GM12878 (cell line): Measurements from ENCODE around the gene HS3ST3A1. TPM values are rescaled to one million over a fixed set of nuclear protein-coding genes. Genes with fewer than 3 reads are reported as not detected.

Source experiments
- ATAC-seq: fragments of 200-7000 bp; cut with Tn5 transposase; 3 replicates; pipeline ENCODE4 v1.9.1; 2020; ENCODE audit warnings: mild to moderate bottlenecking, moderate library complexity
- BruUV-seq: library from RNA; stranded (reverse); fragments of 400-500 nt; replicated peaks from 2 replicates; lab custom pipeline; 2021; lab: Mats Ljungman, UMichigan
- CTCF ChIA-PET: fragments of 300-600 bp; sonication (Branson Sonifier 250); formaldehyde crosslinking; extraction: SDS; loops from one replicate; lab custom pipeline; 2021; ENCODE audit warnings: inconsistent platforms; lab: Yijun Ruan, JAX
- POLR2A ChIA-PET: fragments of 350-600 bp; formaldehyde crosslinking; extraction: SDS; loops from one replicate; lab custom pipeline; 2021; ENCODE audit warnings: inconsistent platforms; lab: Charles Lee
- RAD21 ChIA-PET: fragments of 300-600 bp; sonication (Branson Sonifier 250); formaldehyde crosslinking; loops from one replicate; lab custom pipeline; 2023; ENCODE audit warnings: antibody characterized with exemption; ENCODE audit not compliant: unreplicated experiment; lab: Charles Lee
- SMC1A ChIA-PET: fragments of 300-600 bp; sonication (Branson Sonifier 250); formaldehyde crosslinking; loops from one replicate; lab custom pipeline; 2023; ENCODE audit not compliant: unreplicated experiment, uncharacterized antibody; lab: Charles Lee
- DNase-seq: peaks from one replicate; pipeline ENCODE4 v3.0.0-alpha.2; 2011; ENCODE audit warnings: low read depth, low spot score
- FAIRE-seq: peaks from 3 replicates; lab custom pipeline; 2011; peaks lifted over from hg19 to GRCh38; lab: Jason Lieb, UNC
- H2AFZ ChIP-seq: 2 replicates; pipeline ENCODE4 v1.6.0; 2011; ENCODE audit warnings: low read depth, low read length, control low read depth; ENCODE audit not compliant: control insufficient read depth
- H3K27ac ChIP-seq: 2 replicates; pipeline ENCODE4 v1.5.1; 2011; ENCODE audit warnings: control low read depth; ENCODE audit not compliant: control insufficient read depth, insufficient read depth
- H3K27me3 ChIP-seq, 2 experiments: replicated peaks in 1 of 2; 2 replicates each; pipeline versions ENCODE4 v1.6.0 to v1.6.1; 2011; ENCODE audit warnings: low read length in 1 of 2; ENCODE audit not compliant: control insufficient read depth in 2 of 2, insufficient read depth in 2 of 2
- H3K36me3 ChIP-seq, 2 experiments: 2 replicates each; pipeline ENCODE4 v1.5.1; 2011; ENCODE audit warnings: low read length in 1 of 2; ENCODE audit not compliant: control insufficient read depth in 2 of 2, insufficient read depth in 2 of 2
- H3K4me1 ChIP-seq: 2 replicates; pipeline ENCODE4 v1.6.1; 2011; ENCODE audit warnings: mild to moderate bottlenecking, low read length, moderate library complexity, mixed read lengths; ENCODE audit not compliant: control insufficient read depth, insufficient read depth
- H3K4me2 ChIP-seq: 2 replicates; pipeline ENCODE4 v1.6.0; 2011; ENCODE audit warnings: control low read depth; ENCODE audit not compliant: control insufficient read depth, insufficient read depth
- H3K4me3 ChIP-seq: fragments of 200-600 bp; sonication (generic); 2 replicates; pipeline ENCODE4 v1.5.1; 2016
- H3K79me2 ChIP-seq: 2 replicates; pipeline ENCODE4 v1.6.0; 2011; ENCODE audit warnings: low read length; ENCODE audit not compliant: control insufficient read depth, insufficient read depth
- H3K9ac ChIP-seq: 2 replicates; pipeline ENCODE4 v1.8.0; 2011; ENCODE audit warnings: low read length, control low read depth, mixed read lengths; ENCODE audit not compliant: control insufficient read depth, insufficient read depth
- H3K9me3 ChIP-seq: replicated peaks from 3 replicates; pipeline ENCODE4 v1.5.1; 2011; ENCODE audit warnings: mild to moderate bottlenecking, low read length; ENCODE audit not compliant: control insufficient read depth, insufficient read depth
- H4K20me1 ChIP-seq: 2 replicates; pipeline ENCODE4 v1.6.0; 2011; ENCODE audit not compliant: control insufficient read depth, insufficient read depth
- BCLAF1 ChIP-seq: fragments of 450-650 bp; IDR thresholded peaks from 2 replicates; pipeline ENCODE4 v1.6.1; 2017; ENCODE audit warnings: antibody characterized with exemption, mild to moderate bottlenecking, moderate library complexity
- DPF2 ChIP-seq: fragments of 450-650 bp; IDR thresholded peaks from 2 replicates; pipeline ENCODE4 v1.6.1; 2017; ENCODE audit warnings: mild to moderate bottlenecking
- EP300 ChIP-seq, 2 experiments: fragments of 150-350 bp in 1 of 2; IDR thresholded peaks; 2 replicates each; pipeline ENCODE4 v1.6.1; 2011 to 2012; ENCODE audit warnings: low read depth in 2 of 2, low read length in 2 of 2, borderline replicate concordance in 1 of 2, improper control_type of control experiment in 1 of 2, inconsistent platforms in 1 of 2; ENCODE audit not compliant: control insufficient read depth in 1 of 2
- HCFC1 ChIP-seq: fragments of 150-350 bp; IDR thresholded peaks from 2 replicates; pipeline ENCODE4 v1.6.1; 2014; ENCODE audit warnings: low read length
- HDAC2 ChIP-seq: fragments of 200-600 bp; sonication (generic); IDR thresholded peaks from 2 replicates; pipeline ENCODE4 v1.6.1; 2017
- IRF4 ChIP-seq: IDR thresholded peaks from 2 replicates; pipeline ENCODE4 v1.6.1; 2011; ENCODE audit warnings: low read depth, low read length
- MAX ChIP-seq: IDR thresholded peaks from 2 replicates; pipeline ENCODE4 v1.6.1; 2012; ENCODE audit warnings: low read depth, low read length, improper control_type of control experiment
- NBN ChIP-seq: fragments of 450-650 bp; IDR thresholded peaks from 2 replicates; pipeline ENCODE4 v1.6.1; 2016
- NFIC ChIP-seq: IDR thresholded peaks from 2 replicates; pipeline ENCODE4 v1.6.1; 2012; ENCODE audit warnings: low read depth, mild to moderate bottlenecking, inconsistent platforms, low read length, moderate library complexity
- NR2C2 ChIP-seq: IDR thresholded peaks from 2 replicates; pipeline ENCODE4 v1.6.1; 2011; ENCODE audit warnings: borderline replicate concordance, low read depth; ENCODE audit not compliant: control insufficient read depth, insufficient read length
- PAX5 ChIP-seq: IDR thresholded peaks from 2 replicates; pipeline ENCODE4 v1.6.1; 2011; ENCODE audit warnings: low read depth, low read length, borderline replicate concordance
- RAD51 ChIP-seq: fragments of 450-650 bp; IDR thresholded peaks from 2 replicates; pipeline ENCODE4 v1.6.1; 2016; ENCODE audit warnings: moderate library complexity, mild to moderate bottlenecking, inconsistent platforms
- SMAD1 ChIP-seq: fragments of 450-650 bp; IDR thresholded peaks from 2 replicates; pipeline ENCODE4 v1.6.1; 2018; ENCODE audit warnings: mild to moderate bottlenecking, low read depth; ENCODE audit not compliant: partially characterized antibody
- SRF ChIP-seq, 2 experiments: IDR thresholded peaks; 2 replicates each; pipeline ENCODE4 v1.6.1; 2011; ENCODE audit warnings: low read depth in 2 of 2, low read length in 2 of 2, mild to moderate bottlenecking in 1 of 2, moderate library complexity in 1 of 2
- TCF12 ChIP-seq: IDR thresholded peaks from 2 replicates; pipeline ENCODE4 v1.6.1; 2011; ENCODE audit warnings: low read depth, mild to moderate bottlenecking, low read length
- WGBS: methylation state at CpG from one replicate; pipeline ENCODE4 v1.1.6; 2016; ENCODE audit warnings: low lambda C conversion rate; ENCODE audit not compliant: insufficient replicate concordance, insufficient coverage; ENCODE audit errors: missing lambda C conversion rate; 5-methylcytosine and 5-hydroxymethylcytosine counted together
- in situ Hi-C: fragments of 300-500 bp; cut with MboI; formaldehyde crosslinking; loops from 9 replicates; pipeline ENCODE4 v1.14.3; 2018; ENCODE audit warnings: mixed read lengths
- intact Hi-C: fragments of 100-400 bp; cut with micrococcal nuclease; formaldehyde crosslinking; loops from one replicate; pipeline ENCODE4 v1.14.2; 2022; ENCODE audit not compliant: unreplicated experiment
- polyA plus RNA-seq, 11 experiments: library from polyadenylated mRNA; depleted of rRNA in 4 of 11; unstranded in 6 of 11; stranded (reverse) in 5 of 11; fragments of >200 nt; fragmentation: Nextera tagmentation in 4 of 11; fragmentation: Illumina TruSeq in 1 of 11; extraction: Ambion mirVana in 4 of 11; extraction: Trizol in 1 of 11; gene quantifications; 1 replicate in 1 of 11; 2 replicates in 10 of 11; pipeline versions ENCODE4 v1.2.1 to v1.2.3, GENCODE V29; 2011 to 2016; ENCODE audit warnings: inconsistent platforms in 2 of 11, missing spikeins in 2 of 11, low read depth in 1 of 11
- total RNA-seq, 4 experiments: library from RNA; depleted of rRNA in 3 of 4; stranded (reverse); fragments of >200 nt in 3 of 4; fragmentation: Illumina TruSeq in 1 of 4; extraction: Trizol in 1 of 4; gene quantifications; 2 replicates each; pipeline versions ENCODE4 v1.2.1 to v1.2.3, GENCODE V29; 2013 to 2021

HS3ST3A1 gene
- total and polyA plus RNA-seq, 10 of the 15 experiments (the other 5 are each of a cell fraction or from before 2014, with no cell fraction given): 0.24 to 0.26 TPM; not detected in 8

GRCh38 chr17:13544765-13545164 is 57.0 kb downstream of the HS3ST3A1 start:
- CTCF ChIA-PET: no interaction called here

More at GRCh38 chr17:13544765-13545164, 57.0 kb downstream of the HS3ST3A1 start:
- no peaks in the 10 kb centered on the region for H4K20me1 ChIP-seq
- H3K4me3 ChIP-seq: no peak overlapping the region
- FAIRE-seq (no peak), ATAC-seq (no peak), DNase-seq (no peak)
- no peak overlapping the region for H2AFZ ChIP-seq
- H3K79me2 ChIP-seq: no peaks in the 10 kb centered on the region
- H3K4me2 ChIP-seq: no peak overlapping the region
- intact Hi-C loops (no loop called here), in situ Hi-C loops (no loop called here)
- H3K9ac ChIP-seq: no peak overlapping the region
- WGBS: 35% methylated on average over 9 of the region's 9 CpGs
- ChIA-PET SMC1A (no interaction called here), POLR2A (no interaction called here), RAD21 (no interaction called here)
- TF ChIP-seq SRF (IDR thresholded peaks at IDR 0.05; ENCODE audit: low read depth in 2 of 2, low read length in 2 of 2) (no peak), EP300 (IDR thresholded peaks at IDR 0.05; ENCODE audit: borderline replicate concordance in 1 of 2, control insufficient read depth in 1 of 2, low read depth in 2 of 2, low read length in 2 of 2) (no peak), RAD51 (no peak), PAX5 (no peak), NBN (no peak), IRF4 (no peak), MAX (no peak), NR2C2 (no peak), SMAD1 (no peak), HCFC1 (no peak), DPF2 (no peak), HDAC2 (no peak), NFIC (no peak), TCF12 (no peak), BCLAF1 (no peak)
- no TSS peak for BruUV-seq
- no peaks in the 10 kb centered on the region for H3K27me3 ChIP-seq
- no peaks in the 10 kb centered on the region for H3K36me3 ChIP-seq
- H3K4me1 ChIP-seq: no peaks in the 10 kb centered on the region
- H3K27ac ChIP-seq: no peak overlapping the region
- no peaks in the 10 kb centered on the region; the same call in 2 of the 3 replicates for H3K9me3 ChIP-seq
